VCaP (cell line): ENCODE data around the gene KCTD2.
A peak's percentile ranks its signal among the peaks of the same experiment; 100 is the strongest.

Experiments used
- H3K27ac ChIP-seq: fragments of 450-650 bp; 2 replicates; pipeline ENCODE4 v1.5.1; 2017
- CTCF ChIP-seq: fragments of 450-650 bp; conservative IDR thresholded peaks from 2 replicates; pipeline ENCODE4 v1.5.1; 2017; ENCODE audit warnings: mild to moderate bottlenecking, moderate library complexity

The KCTD2 gene

GRCh38 chr17:75086496-75087181 lies 39.6 kb downstream of the KCTD2 start:
- no peak overlapping the region for H3K27ac ChIP-seq
- no peak for TF ChIP-seq CTCF

GRCh38 chr17:75087182-75087557 lies 40.1 kb downstream of the KCTD2 start:
- no peak for TF ChIP-seq CTCF
- H3K27ac ChIP-seq: peak overlapping the region; percentile 16; the same call in 1 of the 2 replicates

- no peak for TF ChIP-seq CTCF
- peak within 1 kb of the TSS; percentile 16; the same call in 1 of the 2 replicates for H3K27ac ChIP-seq
Observed at GRCh38 chr17:75087558-75088453, 40.8 kb downstream of the KCTD2 start, which contains the start of gene SLC16A5. Gene SLC16A5, plus strand, starts transcription at chr17:75087954. Its CDS starts 5,683 bp downstream, at chr17:75093637.

- no peak overlapping the region for H3K27ac ChIP-seq
- TF ChIP-seq CTCF: no peak
Observed at GRCh38 chr17:75088465-75089417, 41.7 kb downstream of the KCTD2 start.

GRCh38 chr17:75090871-75091854 lies 44.1 kb downstream of the KCTD2 start:
- TF ChIP-seq CTCF: no peak
- H3K27ac ChIP-seq: 0 out of 2 replicates have a peak overlapping the region, but pooled peaks have one; percentile 9

GRCh38 chr17:75091855-75092327 lies 44.9 kb downstream of the KCTD2 start:
- no peak overlapping the region for H3K27ac ChIP-seq
- no peak for TF ChIP-seq CTCF
